WTC11 (cell line): Measurements from ENCODE around the gene DRD4. TPM values are rescaled to one million over a fixed set of nuclear protein-coding genes. Genes with fewer than 3 reads are reported as not detected.

Source experiments
- ATAC-seq: fragments of 200-7000 bp; cut with Tn5 transposase; 2 replicates; pipeline ENCODE4 v1.10.0; 2021; ENCODE audit warnings: mild to moderate bottlenecking, moderate library complexity
- CTCF ChIA-PET: fragments of 300-600 bp; sonication (Branson Sonifier 250); formaldehyde crosslinking; loops from one replicate; lab custom pipeline; 2021; ENCODE audit warnings: antibody characterized with exemption; lab: Charles Lee
- POLR2A ChIA-PET: fragments of 350-600 bp; sonication (Branson Sonifier 250); formaldehyde crosslinking; loops from one replicate; lab custom pipeline; 2021; ENCODE audit warnings: antibody characterized with exemption; lab: Charles Lee
- DNase-seq: peaks from one replicate; pipeline ENCODE4 v3.0.0; 2021; ENCODE audit warnings: low spot score
- H3K27ac Mint-ChIP-seq: 2 replicates; pipeline ENCODE4 v1.8.0; 2021; ENCODE audit warnings: mixed read lengths
- H3K27me3 Mint-ChIP-seq: 2 replicates; pipeline ENCODE4 v1.8.0; 2021; ENCODE audit warnings: low read depth, mild to moderate bottlenecking, moderate library complexity, mixed read lengths
- H3K36me3 Mint-ChIP-seq: 2 replicates; pipeline ENCODE4 v1.8.0; 2021; ENCODE audit warnings: mixed read lengths
- H3K4me1 Mint-ChIP-seq: 2 replicates; pipeline ENCODE4 v1.8.0; 2022; ENCODE audit warnings: mixed read lengths
- H3K4me3 Mint-ChIP-seq: 2 replicates; pipeline ENCODE4 v1.8.0; 2021; ENCODE audit warnings: mild to moderate bottlenecking, moderate library complexity, mixed read lengths
- H3K9me3 Mint-ChIP-seq: 2 replicates; pipeline ENCODE4 v1.8.0; 2021; ENCODE audit warnings: mixed read lengths
- ARID4B ChIP-seq: sonication (generic); formaldehyde crosslinking; IDR thresholded peaks from 2 replicates; pipeline ENCODE4 v1.8.0; 2023; ENCODE audit warnings: missing genetic modification reagents, mild to moderate bottlenecking, borderline replicate concordance
- E2F4 ChIP-seq: sonication (generic); formaldehyde crosslinking; IDR thresholded peaks from 2 replicates; pipeline ENCODE4 v1.8.1; 2022; ENCODE audit warnings: low read depth, mild to moderate bottlenecking, moderate library complexity, missing genetic modification reagents, borderline replicate concordance
- MYBL2 ChIP-seq: sonication (generic); formaldehyde crosslinking; IDR thresholded peaks from 2 replicates; pipeline ENCODE4 v1.8.1; 2023; ENCODE audit warnings: mild to moderate bottlenecking, moderate library complexity, missing genetic modification reagents
- NR2C2 ChIP-seq: sonication (generic); formaldehyde crosslinking; IDR thresholded peaks from 2 replicates; pipeline ENCODE4 v1.8.0; 2022; ENCODE audit warnings: mild to moderate bottlenecking, missing genetic modification reagents
- PREB ChIP-seq: sonication (generic); formaldehyde crosslinking; IDR thresholded peaks from 2 replicates; pipeline ENCODE4 v1.8.1; 2022; ENCODE audit warnings: mild to moderate bottlenecking, missing genetic modification reagents, moderate library complexity, borderline replicate concordance
- TP53 ChIP-seq: sonication (generic); formaldehyde crosslinking; IDR thresholded peaks from 2 replicates; pipeline ENCODE4 v1.8.1; 2023; ENCODE audit warnings: mild to moderate bottlenecking, missing genetic modification reagents
- ZNF138 ChIP-seq: sonication (generic); formaldehyde crosslinking; conservative IDR thresholded peaks from 2 replicates; pipeline ENCODE4 v1.8.1; 2022; ENCODE audit warnings: mild to moderate bottlenecking, moderate library complexity, missing genetic modification reagents
- ZNF396 ChIP-seq: fragments of 250-450 bp; sonication (Bioruptor Pico); IDR thresholded peaks from 2 replicates; pipeline ENCODE4 v1.8.0; 2021; ENCODE audit warnings: mild to moderate bottlenecking, moderate library complexity, borderline replicate concordance
- ZNF416 ChIP-seq: fragments of 250-450 bp; sonication (Bioruptor Pico); IDR thresholded peaks from 2 replicates; pipeline ENCODE4 v1.9.0; 2021; ENCODE audit warnings: mild to moderate bottlenecking, inconsistent platforms
- total RNA-seq: library from RNA; stranded (reverse); gene quantifications from 3 replicates; pipeline ENCODE4 v1.2.3, GENCODE V29; 2021
- TF ChIP-seq, protein P1 (sequence below): sonication (generic); formaldehyde crosslinking; IDR thresholded peaks from 2 replicates; pipeline ENCODE4 v1.8.0; 2022; ENCODE audit warnings: mild to moderate bottlenecking, missing genetic modification reagents
- TF ChIP-seq, protein P2 (sequence below): fragments of 200-600 bp; IDR thresholded peaks from 2 replicates; pipeline ENCODE4 v1.8.0; 2022; ENCODE audit warnings: antibody characterized with exemption
- TF ChIP-seq, protein P3 (sequence below): sonication (generic); formaldehyde crosslinking; IDR thresholded peaks from 2 replicates; pipeline ENCODE4 v1.8.0; 2022; ENCODE audit warnings: missing genetic modification reagents
- TF ChIP-seq, protein P4 (sequence below): sonication (generic); formaldehyde crosslinking; conservative IDR thresholded peaks from 2 replicates; pipeline ENCODE4 v1.8.1; 2023; ENCODE audit warnings: mild to moderate bottlenecking, low read depth, missing genetic modification reagents, moderate library complexity

Gene DRD4
- total RNA-seq, 1 experiment from 2014 or later: 3.7 TPM

DNA sequence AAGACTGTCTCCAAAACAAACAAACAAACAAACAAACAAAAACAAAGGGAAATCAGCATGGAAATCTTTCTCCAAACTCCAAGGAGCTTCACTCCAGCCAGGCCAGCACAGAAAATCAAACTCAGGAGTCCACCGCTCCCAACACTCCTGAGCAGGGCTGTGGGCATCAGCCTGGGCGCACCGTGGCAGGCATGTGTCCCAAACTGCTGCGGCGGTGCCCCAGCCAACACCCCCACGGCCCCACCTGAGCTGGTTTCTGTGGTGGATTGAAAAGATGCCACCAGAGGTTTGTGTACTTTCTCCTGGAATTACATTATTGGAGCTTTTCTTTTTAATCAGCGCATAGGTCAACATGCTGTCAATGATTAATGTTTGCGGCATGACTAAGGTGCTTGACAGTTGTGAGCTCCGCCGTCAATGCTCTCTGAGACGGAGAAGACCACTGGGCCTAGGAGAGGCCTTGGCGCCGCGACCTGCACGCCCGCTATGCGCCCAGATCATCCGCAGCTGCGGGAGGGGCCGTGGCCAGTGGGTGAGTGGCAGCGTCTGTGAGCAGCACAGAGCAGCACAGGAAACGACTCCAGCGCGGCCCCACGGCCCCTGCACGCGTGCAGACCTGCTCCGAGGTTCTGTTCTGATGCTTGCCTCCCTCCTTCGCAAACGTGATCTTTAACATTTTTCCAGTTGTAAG is 18.1 kb downstream of the DRD4 start (continued):
- TF ChIP-seq ZNF138 (CRISPR knock-in tag): no peak
- TF ChIP-seq ZNF396 (CRISPR knock-in tag): no peak
- TF ChIP-seq TP53 (CRISPR knock-in tag): no peak
- TF ChIP-seq PREB (CRISPR knock-in tag): no peak
- TF ChIP-seq NR2C2: no peak
- TF ChIP-seq E2F4: no peak
- TF ChIP-seq, all 79 proteins: peak for 0

DNA sequence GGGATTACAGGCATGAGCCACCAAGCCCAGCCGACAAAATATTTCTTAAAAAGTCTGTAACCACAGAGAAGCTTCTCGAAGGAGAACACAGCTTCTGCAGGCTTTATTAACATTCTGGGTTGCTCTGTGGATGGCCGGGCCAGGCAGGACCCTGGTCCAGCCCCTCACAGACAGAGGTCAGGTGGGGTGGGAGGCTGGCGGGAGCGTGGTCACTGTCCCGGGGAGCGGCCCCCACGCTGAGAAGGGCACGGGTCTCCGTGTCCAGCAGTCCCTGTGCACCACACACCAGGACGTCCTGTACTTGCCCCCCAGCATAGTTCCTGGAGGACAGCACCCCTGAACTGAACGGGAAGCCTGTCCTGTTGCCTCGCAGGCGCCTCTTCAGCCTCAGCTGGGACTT is 19.4 kb downstream of the DRD4 start:
- Mint-ChIP-seq H3K4me1 (no peaks in the 10 kb centered on the region), H3K36me3 (peaks cover 28% of the 10 kb centered on the region), H3K27me3 (no peaks in the 10 kb centered on the region), H3K4me3 (no peak overlapping the region), H3K27ac (no peak overlapping the region), H3K9me3 (no peaks in the 10 kb centered on the region)
- ATAC-seq: no peak
- CTCF ChIA-PET: no interaction called here
- no peak for DNase-seq
- POLR2A ChIA-PET: interaction anchor here (0.6 to 1.2 kb wide), 3 partner anchors 15 to 191 kb away, joined by 3 to 4 read pairs (median 4); no protein-coding TSS in a partner anchor
- TF ChIP-seq, protein P1, sequence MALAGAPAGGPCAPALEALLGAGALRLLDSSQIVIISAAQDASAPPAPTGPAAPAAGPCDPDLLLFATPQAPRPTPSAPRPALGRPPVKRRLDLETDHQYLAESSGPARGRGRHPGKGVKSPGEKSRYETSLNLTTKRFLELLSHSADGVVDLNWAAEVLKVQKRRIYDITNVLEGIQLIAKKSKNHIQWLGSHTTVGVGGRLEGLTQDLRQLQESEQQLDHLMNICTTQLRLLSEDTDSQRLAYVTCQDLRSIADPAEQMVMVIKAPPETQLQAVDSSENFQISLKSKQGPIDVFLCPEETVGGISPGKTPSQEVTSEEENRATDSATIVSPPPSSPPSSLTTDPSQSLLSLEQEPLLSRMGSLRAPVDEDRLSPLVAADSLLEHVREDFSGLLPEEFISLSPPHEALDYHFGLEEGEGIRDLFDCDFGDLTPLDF: no peak
- TF ChIP-seq, protein P2, sequence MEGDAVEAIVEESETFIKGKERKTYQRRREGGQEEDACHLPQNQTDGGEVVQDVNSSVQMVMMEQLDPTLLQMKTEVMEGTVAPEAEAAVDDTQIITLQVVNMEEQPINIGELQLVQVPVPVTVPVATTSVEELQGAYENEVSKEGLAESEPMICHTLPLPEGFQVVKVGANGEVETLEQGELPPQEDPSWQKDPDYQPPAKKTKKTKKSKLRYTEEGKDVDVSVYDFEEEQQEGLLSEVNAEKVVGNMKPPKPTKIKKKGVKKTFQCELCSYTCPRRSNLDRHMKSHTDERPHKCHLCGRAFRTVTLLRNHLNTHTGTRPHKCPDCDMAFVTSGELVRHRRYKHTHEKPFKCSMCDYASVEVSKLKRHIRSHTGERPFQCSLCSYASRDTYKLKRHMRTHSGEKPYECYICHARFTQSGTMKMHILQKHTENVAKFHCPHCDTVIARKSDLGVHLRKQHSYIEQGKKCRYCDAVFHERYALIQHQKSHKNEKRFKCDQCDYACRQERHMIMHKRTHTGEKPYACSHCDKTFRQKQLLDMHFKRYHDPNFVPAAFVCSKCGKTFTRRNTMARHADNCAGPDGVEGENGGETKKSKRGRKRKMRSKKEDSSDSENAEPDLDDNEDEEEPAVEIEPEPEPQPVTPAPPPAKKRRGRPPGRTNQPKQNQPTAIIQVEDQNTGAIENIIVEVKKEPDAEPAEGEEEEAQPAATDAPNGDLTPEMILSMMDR: no peak
- TF ChIP-seq ZNF416 (CRISPR knock-in tag) (no peak), MYBL2 (CRISPR knock-in tag) (no peak), ARID4B (CRISPR knock-in tag) (no peak)
- TF ChIP-seq, protein P3, sequence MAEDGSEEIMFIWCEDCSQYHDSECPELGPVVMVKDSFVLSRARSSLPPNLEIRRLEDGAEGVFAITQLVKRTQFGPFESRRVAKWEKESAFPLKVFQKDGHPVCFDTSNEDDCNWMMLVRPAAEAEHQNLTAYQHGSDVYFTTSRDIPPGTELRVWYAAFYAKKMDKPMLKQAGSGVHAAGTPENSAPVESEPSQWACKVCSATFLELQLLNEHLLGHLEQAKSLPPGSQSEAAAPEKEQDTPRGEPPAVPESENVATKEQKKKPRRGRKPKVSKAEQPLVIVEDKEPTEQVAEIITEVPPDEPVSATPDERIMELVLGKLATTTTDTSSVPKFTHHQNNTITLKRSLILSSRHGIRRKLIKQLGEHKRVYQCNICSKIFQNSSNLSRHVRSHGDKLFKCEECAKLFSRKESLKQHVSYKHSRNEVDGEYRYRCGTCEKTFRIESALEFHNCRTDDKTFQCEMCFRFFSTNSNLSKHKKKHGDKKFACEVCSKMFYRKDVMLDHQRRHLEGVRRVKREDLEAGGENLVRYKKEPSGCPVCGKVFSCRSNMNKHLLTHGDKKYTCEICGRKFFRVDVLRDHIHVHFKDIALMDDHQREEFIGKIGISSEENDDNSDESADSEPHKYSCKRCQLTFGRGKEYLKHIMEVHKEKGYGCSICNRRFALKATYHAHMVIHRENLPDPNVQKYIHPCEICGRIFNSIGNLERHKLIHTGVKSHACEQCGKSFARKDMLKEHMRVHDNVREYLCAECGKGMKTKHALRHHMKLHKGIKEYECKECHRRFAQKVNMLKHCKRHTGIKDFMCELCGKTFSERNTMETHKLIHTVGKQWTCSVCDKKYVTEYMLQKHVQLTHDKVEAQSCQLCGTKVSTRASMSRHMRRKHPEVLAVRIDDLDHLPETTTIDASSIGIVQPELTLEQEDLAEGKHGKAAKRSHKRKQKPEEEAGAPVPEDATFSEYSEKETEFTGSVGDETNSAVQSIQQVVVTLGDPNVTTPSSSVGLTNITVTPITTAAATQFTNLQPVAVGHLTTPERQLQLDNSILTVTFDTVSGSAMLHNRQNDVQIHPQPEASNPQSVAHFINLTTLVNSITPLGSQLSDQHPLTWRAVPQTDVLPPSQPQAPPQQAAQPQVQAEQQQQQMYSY (CRISPR knock-in tag): no peak
- TF ChIP-seq, protein P4, sequence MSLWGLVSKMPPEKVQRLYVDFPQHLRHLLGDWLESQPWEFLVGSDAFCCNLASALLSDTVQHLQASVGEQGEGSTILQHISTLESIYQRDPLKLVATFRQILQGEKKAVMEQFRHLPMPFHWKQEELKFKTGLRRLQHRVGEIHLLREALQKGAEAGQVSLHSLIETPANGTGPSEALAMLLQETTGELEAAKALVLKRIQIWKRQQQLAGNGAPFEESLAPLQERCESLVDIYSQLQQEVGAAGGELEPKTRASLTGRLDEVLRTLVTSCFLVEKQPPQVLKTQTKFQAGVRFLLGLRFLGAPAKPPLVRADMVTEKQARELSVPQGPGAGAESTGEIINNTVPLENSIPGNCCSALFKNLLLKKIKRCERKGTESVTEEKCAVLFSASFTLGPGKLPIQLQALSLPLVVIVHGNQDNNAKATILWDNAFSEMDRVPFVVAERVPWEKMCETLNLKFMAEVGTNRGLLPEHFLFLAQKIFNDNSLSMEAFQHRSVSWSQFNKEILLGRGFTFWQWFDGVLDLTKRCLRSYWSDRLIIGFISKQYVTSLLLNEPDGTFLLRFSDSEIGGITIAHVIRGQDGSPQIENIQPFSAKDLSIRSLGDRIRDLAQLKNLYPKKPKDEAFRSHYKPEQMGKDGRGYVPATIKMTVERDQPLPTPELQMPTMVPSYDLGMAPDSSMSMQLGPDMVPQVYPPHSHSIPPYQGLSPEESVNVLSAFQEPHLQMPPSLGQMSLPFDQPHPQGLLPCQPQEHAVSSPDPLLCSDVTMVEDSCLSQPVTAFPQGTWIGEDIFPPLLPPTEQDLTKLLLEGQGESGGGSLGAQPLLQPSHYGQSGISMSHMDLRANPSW (CRISPR knock-in tag): no peak
